GM23338 (cell line): ENCODE measurements around the gene PSMG2.

Experiments used
- CREB1 ChIP-seq: fragments of 250-450 bp; sonication (Bioruptor Pico); IDR thresholded peaks from 2 replicates; pipeline ENCODE4 v1.5.0; 2020; ENCODE audit warnings: low read depth, mild to moderate bottlenecking, moderate library complexity
- CTCF ChIP-seq, 2 experiments: fragments of 200-600 bp in 1 of 2; sonication (generic) in 1 of 2; conservative IDR thresholded peaks; 2 replicates each; pipeline versions ENCODE4 v1.5.1 to v1.6.1; 2016 to 2017; ENCODE audit warnings: antibody characterized with exemption in 2 of 2, low read depth in 2 of 2, mild to moderate bottlenecking in 2 of 2, moderate library complexity in 1 of 2
- EZH2 ChIP-seq: fragments of 200-600 bp; sonication (generic); IDR thresholded peaks from one replicate; pipeline ENCODE4 v1.8.0; 2017; ENCODE audit warnings: antibody characterized with exemption, mild to moderate bottlenecking, low read depth; ENCODE audit not compliant: unreplicated experiment
- EZH2phosphoT487 ChIP-seq: fragments of 200-600 bp; sonication (generic); IDR thresholded peaks from one replicate; pipeline ENCODE4 v1.8.1; 2018; ENCODE audit warnings: antibody characterized with exemption; ENCODE audit not compliant: unreplicated experiment
- POLR2AphosphoS5 ChIP-seq: IDR thresholded peaks from 2 replicates; pipeline ENCODE4 v1.6.1; 2016; ENCODE audit warnings: antibody characterized with exemption, low read depth
- REST ChIP-seq: IDR thresholded peaks from one replicate; pipeline ENCODE4 v1.6.1; 2018; ENCODE audit warnings: antibody characterized with exemption; ENCODE audit not compliant: unreplicated experiment
- STAT1 ChIP-seq: IDR thresholded peaks from one replicate; pipeline ENCODE4 v1.6.1; 2016; ENCODE audit warnings: antibody characterized with exemption; ENCODE audit not compliant: unreplicated experiment

- TF ChIP-seq CTCF (conservative IDR thresholded peaks at IDR 0.05; ENCODE audit: low read depth in 2 of 2) (no peak), STAT1 (no peak), CREB1 (CRISPR knock-in tag) (no peak), EZH2 (no peak), POLR2AphosphoS5 (no peak), REST (no peak), EZH2phosphoT487 (no peak)
Measured at GRCh38 chr18:12689256-12689850, 13.5 kb upstream of the PSMG2 start.
